ENCODE data around the gene EGLN3. TPM values are rescaled to one million over a fixed set of nuclear protein-coding genes. Genes with fewer than 3 reads are reported as not detected.

EGLN3 gene
- total RNA-seq, 1 experiment from 2014 or later = 3.6 TPM

DNA sequence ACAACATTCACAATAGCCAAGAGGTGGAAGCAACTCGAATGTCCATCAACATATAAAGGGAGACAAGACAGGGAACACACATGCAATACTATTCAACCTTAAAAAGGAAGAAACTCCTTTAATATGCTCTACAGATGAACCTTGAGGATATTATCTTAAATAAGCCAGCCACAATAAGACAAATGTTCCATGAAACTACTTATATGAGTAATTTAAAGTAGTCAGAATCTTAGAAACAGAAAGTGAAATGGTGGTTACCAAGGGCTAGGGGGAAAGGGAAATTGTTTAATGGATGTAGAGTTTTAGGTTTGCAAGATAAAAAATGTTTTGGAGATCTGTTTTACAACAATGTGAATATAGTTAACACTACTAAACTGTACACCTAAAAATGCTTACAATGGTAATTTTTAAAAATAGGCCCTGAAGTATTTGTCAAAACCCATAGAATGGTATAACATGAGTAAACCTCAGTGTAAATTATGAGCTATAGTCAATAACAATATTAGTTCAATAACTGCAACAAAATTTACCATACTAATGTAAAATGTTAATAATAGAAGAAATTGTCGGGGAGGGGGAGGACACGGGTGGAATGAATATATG is 71.1 kb downstream of the EGLN3 start:
- ATAC-seq = no peak
- CTCF ChIA-PET = no interaction called here
- H3K9me3 ChIP-seq (ENCODE audit: control insufficient read depth, insufficient read depth, low read depth, low read length) = no peaks in the 10 kb centered on the region
- in situ Hi-C loops (cut with HindIII; ENCODE audit: low pct_unique_long_range_greater_than_20kb, low sequenced_read_pairs) = no loop called here
- no peak overlapping the region for H3K27ac ChIP-seq (ENCODE audit: low read length)
- DNase-seq (ENCODE audit: low read depth, low spot score) = no peak
- intact Hi-C loops (cut with micrococcal nuclease; ENCODE audit: unreplicated experiment) = no loop called here
- TF ChIP-seq CTCF (IDR thresholded peaks at IDR 0.05) (no peak), SIN3A (IDR thresholded peaks at IDR 0.05; ENCODE audit: borderline replicate concordance, insufficient read depth, low read depth, low read length) (no peak), TCF7L2 (IDR thresholded peaks at IDR 0.05; ENCODE audit: low read depth, low read length) (no peak), POLR2AphosphoS5 (IDR thresholded peaks at IDR 0.05; ENCODE audit: low read depth, low read length) (no peak)
- TF ChIP-seq, protein P1, sequence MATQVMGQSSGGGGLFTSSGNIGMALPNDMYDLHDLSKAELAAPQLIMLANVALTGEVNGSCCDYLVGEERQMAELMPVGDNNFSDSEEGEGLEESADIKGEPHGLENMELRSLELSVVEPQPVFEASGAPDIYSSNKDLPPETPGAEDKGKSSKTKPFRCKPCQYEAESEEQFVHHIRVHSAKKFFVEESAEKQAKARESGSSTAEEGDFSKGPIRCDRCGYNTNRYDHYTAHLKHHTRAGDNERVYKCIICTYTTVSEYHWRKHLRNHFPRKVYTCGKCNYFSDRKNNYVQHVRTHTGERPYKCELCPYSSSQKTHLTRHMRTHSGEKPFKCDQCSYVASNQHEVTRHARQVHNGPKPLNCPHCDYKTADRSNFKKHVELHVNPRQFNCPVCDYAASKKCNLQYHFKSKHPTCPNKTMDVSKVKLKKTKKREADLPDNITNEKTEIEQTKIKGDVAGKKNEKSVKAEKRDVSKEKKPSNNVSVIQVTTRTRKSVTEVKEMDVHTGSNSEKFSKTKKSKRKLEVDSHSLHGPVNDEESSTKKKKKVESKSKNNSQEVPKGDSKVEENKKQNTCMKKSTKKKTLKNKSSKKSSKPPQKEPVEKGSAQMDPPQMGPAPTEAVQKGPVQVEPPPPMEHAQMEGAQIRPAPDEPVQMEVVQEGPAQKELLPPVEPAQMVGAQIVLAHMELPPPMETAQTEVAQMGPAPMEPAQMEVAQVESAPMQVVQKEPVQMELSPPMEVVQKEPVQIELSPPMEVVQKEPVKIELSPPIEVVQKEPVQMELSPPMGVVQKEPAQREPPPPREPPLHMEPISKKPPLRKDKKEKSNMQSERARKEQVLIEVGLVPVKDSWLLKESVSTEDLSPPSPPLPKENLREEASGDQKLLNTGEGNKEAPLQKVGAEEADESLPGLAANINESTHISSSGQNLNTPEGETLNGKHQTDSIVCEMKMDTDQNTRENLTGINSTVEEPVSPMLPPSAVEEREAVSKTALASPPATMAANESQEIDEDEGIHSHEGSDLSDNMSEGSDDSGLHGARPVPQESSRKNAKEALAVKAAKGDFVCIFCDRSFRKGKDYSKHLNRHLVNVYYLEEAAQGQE (IDR thresholded peaks at IDR 0.05; ENCODE audit: insufficient read depth in 1 of 2, low read depth in 2 of 2, low read length in 1 of 2) = no peak
- H3K27me3 ChIP-seq (ENCODE audit: control insufficient read depth, insufficient read depth, low read length) = no peaks in the 10 kb centered on the region
- no peaks in the 10 kb centered on the region for H3K4me1 ChIP-seq (ENCODE audit: control insufficient read depth, insufficient read depth, low read length)
- H3K36me3 ChIP-seq (ENCODE audit: control insufficient read depth, insufficient read depth, low read length) = no peaks in the 10 kb centered on the region
- BruUV-seq (replicated peaks) = no TSS peak
- POLR2A ChIA-PET = no interaction called here
- no peak overlapping the region for H3K4me3 ChIP-seq (ENCODE audit: low read depth in 2 of 2, low read length in 2 of 2)

GRCh38 chr14:33876274-33876673 is 74.6 kb downstream of the EGLN3 start:
- no peaks in the 10 kb centered on the region for H3K36me3 ChIP-seq (ENCODE audit: control insufficient read depth, insufficient read depth, low read length)
- ChIA-PET POLR2A (no interaction called here), CTCF (no interaction called here)
- no peaks in the 10 kb centered on the region for H3K9me3 ChIP-seq (ENCODE audit: control insufficient read depth, insufficient read depth, low read depth, low read length)
- in situ Hi-C loops (cut with HindIII; ENCODE audit: low pct_unique_long_range_greater_than_20kb, low sequenced_read_pairs) = no loop called here
- no TSS peak for BruUV-seq (replicated peaks)
- DNase-seq (ENCODE audit: low read depth, low spot score) = no peak
- H3K4me1 ChIP-seq (ENCODE audit: control insufficient read depth, insufficient read depth, low read length) = no peaks in the 10 kb centered on the region
- ATAC-seq = no peak
- no peak overlapping the region for H3K27ac ChIP-seq (ENCODE audit: low read length)
- no peaks in the 10 kb centered on the region for H3K27me3 ChIP-seq (ENCODE audit: control insufficient read depth, insufficient read depth, low read length)
- no peak overlapping the region for H3K4me3 ChIP-seq (ENCODE audit: low read depth in 2 of 2, low read length in 2 of 2)
- TF ChIP-seq POLR2AphosphoS5 (IDR thresholded peaks at IDR 0.05; ENCODE audit: low read depth, low read length) = no peak
- no peak for TF ChIP-seq CTCF (IDR thresholded peaks at IDR 0.05)
- TF ChIP-seq SIN3A (IDR thresholded peaks at IDR 0.05; ENCODE audit: borderline replicate concordance, insufficient read depth, low read depth, low read length) = no peak
- TF ChIP-seq, protein P1 (IDR thresholded peaks at IDR 0.05; ENCODE audit: insufficient read depth in 1 of 2, low read depth in 2 of 2, low read length in 1 of 2) = no peak
- no peak for TF ChIP-seq TCF7L2 (IDR thresholded peaks at IDR 0.05; ENCODE audit: low read depth, low read length)
- intact Hi-C loops (cut with micrococcal nuclease; ENCODE audit: unreplicated experiment) = no loop called here
